Measurements from ENCODE around the gene METRNL. TPM values are rescaled to one million over a fixed set of nuclear protein-coding genes. Genes with fewer than 3 reads are reported as not detected.

METRNL gene
- total RNA-seq, 1 donor, result 140 TPM

- H2AFZ ChIP-seq (ENCODE audit: low read length), result no peak overlapping the region
- peaks cover 46% of the 10 kb centered on the region for H3K4me1 ChIP-seq (ENCODE audit: insufficient read depth, low read length)
- peaks cover 57% of the 10 kb centered on the region for H3K36me3 ChIP-seq (ENCODE audit: insufficient read depth, low read length)
- no peak for TF ChIP-seq CTCF (IDR thresholded peaks at IDR 0.05; ENCODE audit: extremely low read depth, low read depth, low read length)
- H3K79me2 ChIP-seq (ENCODE audit: insufficient read depth, low read length), result peaks cover 90% of the 10 kb centered on the region
- no peaks in the 10 kb centered on the region for H3K9me3 ChIP-seq (ENCODE audit: low read depth, low read length)
- no peak overlapping the region for H3K4me2 ChIP-seq (ENCODE audit: insufficient read depth, low read length)
- no peaks in the 10 kb centered on the region for H3K27me3 ChIP-seq (ENCODE audit: insufficient read depth, low read length)
- H4K20me1 ChIP-seq (ENCODE audit: insufficient read depth, low read length), result peaks cover 84% of the 10 kb centered on the region
- peak overlapping the region; percentile 97 for H3K27ac ChIP-seq (ENCODE audit: low read depth, low read length)
- no peak overlapping the region for H3K4me3 ChIP-seq (ENCODE audit: insufficient read depth, low read length)
- DNase-seq (ENCODE audit: insufficient read length, low spot score, missing footprints), result no peak
Measured at GRCh38 chr17:83085526-83086198, 6.3 kb downstream of the METRNL start.

GRCh38 chr17:83086199-83086880, 6.9 kb downstream of the METRNL start:
- Histone ChIP-seq H3K4me2 (ENCODE audit: insufficient read depth, low read length) (no peak overlapping the region), H3K27ac (ENCODE audit: low read depth, low read length) (peak overlapping the region; percentile 97), H3K36me3 (ENCODE audit: insufficient read depth, low read length) (peaks cover 63% of the 10 kb centered on the region), H3K79me2 (ENCODE audit: insufficient read depth, low read length) (peaks cover 90% of the 10 kb centered on the region), H2AFZ (ENCODE audit: low read length) (no peak overlapping the region), H3K4me3 (ENCODE audit: insufficient read depth, low read length) (no peak overlapping the region), H3K27me3 (ENCODE audit: insufficient read depth, low read length) (no peaks in the 10 kb centered on the region), H3K9me3 (ENCODE audit: low read depth, low read length) (no peaks in the 10 kb centered on the region), H3K4me1 (ENCODE audit: insufficient read depth, low read length) (peaks cover 45% of the 10 kb centered on the region), H4K20me1 (ENCODE audit: insufficient read depth, low read length) (peaks cover 89% of the 10 kb centered on the region)
- no peak for TF ChIP-seq CTCF (IDR thresholded peaks at IDR 0.05; ENCODE audit: extremely low read depth, low read depth, low read length)
- no peak for DNase-seq (ENCODE audit: insufficient read length, low spot score, missing footprints)

- DNase-seq (ENCODE audit: insufficient read length, low spot score, missing footprints), result no peak
- Histone ChIP-seq H3K27me3 (ENCODE audit: insufficient read depth, low read length) (no peaks in the 10 kb centered on the region), H3K4me1 (ENCODE audit: insufficient read depth, low read length) (peaks cover 37% of the 10 kb centered on the region), H4K20me1 (ENCODE audit: insufficient read depth, low read length) (peaks cover 89% of the 10 kb centered on the region), H3K4me2 (ENCODE audit: insufficient read depth, low read length) (no peak overlapping the region), H3K27ac (ENCODE audit: low read depth, low read length) (peak overlapping the region; percentile 97), H3K4me3 (ENCODE audit: insufficient read depth, low read length) (no peak overlapping the region), H3K36me3 (ENCODE audit: insufficient read depth, low read length) (peaks cover 65% of the 10 kb centered on the region), H2AFZ (ENCODE audit: low read length) (no peak overlapping the region), H3K79me2 (ENCODE audit: insufficient read depth, low read length) (peaks cover 90% of the 10 kb centered on the region), H3K9me3 (ENCODE audit: low read depth, low read length) (no peaks in the 10 kb centered on the region)
- TF ChIP-seq CTCF (IDR thresholded peaks at IDR 0.05; ENCODE audit: extremely low read depth, low read depth, low read length), result no peak
Measured at GRCh38 chr17:83086907-83087787, 7.7 kb downstream of the METRNL start.

Measured in osteoblast (primary cell).